IPS-18c (cell line): ENCODE data around the gene CCDC85A.

Source experiments
- H3K4me3 ChIP-seq: 2 replicates; pipeline ENCODE4 v1.7.0; 2013; ENCODE audit warnings: low read depth, mild to moderate bottlenecking, low read length, moderate library complexity; ENCODE audit not compliant: insufficient read depth
- H3K9me3 ChIP-seq: one replicate; pipeline ENCODE4 v1.6.1; 2013; ENCODE audit warnings: mild to moderate bottlenecking, low read length, moderate library complexity; ENCODE audit not compliant: control insufficient read depth, insufficient read depth

CCDC85A gene

DNA sequence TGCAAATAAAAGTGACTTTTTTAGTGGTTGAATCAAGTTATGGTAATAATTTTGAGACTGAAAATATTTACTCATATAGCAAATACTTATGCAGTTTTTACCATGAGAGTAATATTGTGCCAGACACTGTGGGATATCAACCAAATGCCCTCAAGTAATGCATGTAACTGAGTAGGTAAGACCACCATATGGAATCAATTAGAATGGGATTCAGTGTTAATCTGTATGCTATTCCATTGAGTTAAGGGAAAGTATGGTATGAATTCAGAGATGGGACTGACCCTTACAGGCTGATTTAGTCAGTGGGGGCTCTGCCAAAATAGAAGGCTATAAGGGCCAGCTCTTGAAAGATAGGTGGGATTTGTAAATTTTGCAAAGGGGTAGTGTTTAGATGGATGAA, 131.6 kb downstream of the CCDC85A start:
- Histone ChIP-seq H3K9me3 (no peaks in the 10 kb centered on the region), H3K4me3 (no peak overlapping the region)

DNA sequence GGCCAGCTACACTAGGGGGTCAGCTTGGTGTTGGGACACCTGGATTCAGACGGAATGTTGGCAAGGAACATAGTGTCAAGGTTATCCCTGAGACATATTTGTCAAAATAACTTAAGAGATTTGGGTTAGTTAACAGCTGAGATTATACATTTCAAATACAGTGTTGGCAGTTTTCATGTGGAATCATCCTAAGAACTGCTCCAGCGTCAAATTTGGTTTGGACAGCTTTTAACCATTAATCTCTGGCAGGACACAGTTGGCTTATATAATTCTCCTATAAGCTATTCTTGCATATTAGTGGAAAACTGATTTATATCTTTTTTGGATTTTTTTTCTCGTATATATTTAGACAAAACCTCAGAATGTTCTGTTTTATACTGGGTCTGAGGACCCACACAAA, 132.2 kb downstream of the CCDC85A start:
- H3K9me3 ChIP-seq = no peaks in the 10 kb centered on the region
- no peak overlapping the region for H3K4me3 ChIP-seq

DNA sequence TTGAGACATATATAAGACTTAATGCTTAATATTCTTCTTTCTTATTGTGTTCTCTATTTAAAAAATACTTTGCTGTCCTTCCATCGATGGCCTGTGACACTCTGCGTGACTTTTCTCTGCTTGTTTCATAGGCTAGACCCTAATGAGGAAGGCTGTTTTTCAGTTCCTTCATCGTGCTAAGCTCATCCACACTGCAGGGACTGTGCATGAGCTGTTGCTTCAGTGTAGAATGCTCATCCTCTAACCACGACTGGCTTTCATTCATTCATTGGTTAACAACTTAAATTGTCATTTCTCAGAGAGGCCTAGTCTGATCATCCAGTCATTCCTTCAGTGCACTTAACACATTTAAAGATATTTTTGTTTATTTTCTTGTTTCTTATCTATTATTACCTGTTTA, 134.4 kb downstream of the CCDC85A start:
- Histone ChIP-seq H3K4me3 (no peak overlapping the region), H3K9me3 (peaks cover 2% of the 10 kb centered on the region)

GRCh38 chr2:56325661-56326345, 142.0 kb downstream of the CCDC85A start:
- H3K9me3 ChIP-seq = peaks cover 2% of the 10 kb centered on the region
- no peak overlapping the region for H3K4me3 ChIP-seq

- Histone ChIP-seq H3K4me3 (no peak overlapping the region), H3K9me3 (peaks cover 2% of the 10 kb centered on the region)
Measured at GRCh38 chr2:56326346-56326741, 142.6 kb downstream of the CCDC85A start.

DNA sequence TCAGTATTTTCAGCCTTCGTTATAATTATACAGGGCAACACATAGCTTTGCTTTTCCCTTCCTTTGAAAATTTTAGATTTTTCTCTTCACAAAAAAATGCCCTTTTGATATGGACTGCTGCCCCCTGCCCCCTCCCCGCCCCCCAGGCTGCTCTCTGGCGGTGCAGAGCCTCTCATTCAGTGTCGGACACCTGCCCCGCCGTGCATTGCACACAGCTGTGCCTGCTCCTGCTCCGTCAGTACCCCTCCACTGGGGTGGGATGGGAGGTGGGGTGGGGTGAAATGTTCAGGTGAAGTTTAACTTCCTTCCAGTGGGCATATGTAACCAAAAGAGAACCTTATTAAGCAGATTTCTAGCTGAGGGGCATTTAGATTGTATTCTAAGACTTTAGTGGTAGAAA, 148.0 kb downstream of the CCDC85A start:
- Histone ChIP-seq H3K9me3 (no peaks in the 10 kb centered on the region), H3K4me3 (no peak overlapping the region)

DNA sequence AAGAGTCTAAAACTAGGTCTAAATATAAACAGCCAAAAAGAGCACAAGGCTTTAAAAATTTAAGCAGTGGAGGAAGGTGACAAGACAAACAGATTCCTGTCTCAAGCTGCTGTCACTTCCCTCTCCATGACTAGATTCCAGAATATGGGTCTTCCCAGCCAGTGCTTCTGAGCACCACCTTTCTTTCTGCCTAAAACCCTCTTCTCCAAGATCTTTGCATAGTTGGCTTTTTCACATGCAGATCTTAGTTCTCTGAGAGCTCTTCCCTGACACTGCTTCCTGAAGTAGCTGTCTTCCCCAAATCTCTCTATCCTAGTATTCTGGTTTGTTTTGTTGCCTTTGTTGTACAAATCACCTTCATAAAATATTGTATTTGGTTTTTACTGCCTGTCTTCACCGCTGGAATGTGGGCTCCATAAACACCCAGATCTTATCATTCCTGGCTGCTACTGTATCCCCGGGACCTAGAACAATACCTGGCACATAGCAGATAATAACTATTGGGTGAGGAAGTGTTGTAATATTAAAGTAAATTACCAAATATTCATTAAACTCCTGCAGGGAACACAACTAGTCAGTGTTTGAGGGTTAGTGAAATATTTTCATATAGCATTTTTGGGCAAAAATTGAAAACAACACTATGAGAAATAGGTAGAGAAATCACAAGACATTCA, 150.2 kb downstream of the CCDC85A start:
- Histone ChIP-seq H3K9me3 (no peaks in the 10 kb centered on the region), H3K4me3 (no peak overlapping the region)

- no peak overlapping the region for H3K4me3 ChIP-seq
- H3K9me3 ChIP-seq = no peaks in the 10 kb centered on the region
Measured at GRCh38 chr2:56334622-56335021, 150.8 kb downstream of the CCDC85A start.

GRCh38 chr2:56335101-56335500, 151.3 kb downstream of the CCDC85A start:
- H3K9me3 ChIP-seq = no peaks in the 10 kb centered on the region
- no peak overlapping the region for H3K4me3 ChIP-seq

DNA sequence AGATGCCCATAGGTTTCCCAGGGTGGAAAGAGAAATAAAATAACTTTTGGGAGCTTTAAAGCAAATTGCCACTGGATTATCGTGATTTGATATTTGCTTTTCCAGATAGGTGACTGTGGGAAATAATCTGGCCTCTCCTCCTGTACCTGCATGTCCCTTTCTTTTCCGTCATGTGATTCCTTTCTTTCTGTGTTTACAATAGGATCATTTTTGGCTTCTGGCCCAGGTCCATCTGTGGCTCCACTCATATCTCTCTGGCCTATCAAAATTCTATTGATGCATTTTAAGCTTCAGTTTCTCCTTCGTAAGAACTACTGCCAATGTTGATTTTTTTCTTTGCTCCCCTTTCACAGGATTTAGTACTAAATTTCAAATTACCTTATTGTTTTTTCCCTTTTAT, 153.6 kb downstream of the CCDC85A start:
- Histone ChIP-seq H3K4me3 (no peak overlapping the region), H3K9me3 (no peaks in the 10 kb centered on the region)

DNA sequence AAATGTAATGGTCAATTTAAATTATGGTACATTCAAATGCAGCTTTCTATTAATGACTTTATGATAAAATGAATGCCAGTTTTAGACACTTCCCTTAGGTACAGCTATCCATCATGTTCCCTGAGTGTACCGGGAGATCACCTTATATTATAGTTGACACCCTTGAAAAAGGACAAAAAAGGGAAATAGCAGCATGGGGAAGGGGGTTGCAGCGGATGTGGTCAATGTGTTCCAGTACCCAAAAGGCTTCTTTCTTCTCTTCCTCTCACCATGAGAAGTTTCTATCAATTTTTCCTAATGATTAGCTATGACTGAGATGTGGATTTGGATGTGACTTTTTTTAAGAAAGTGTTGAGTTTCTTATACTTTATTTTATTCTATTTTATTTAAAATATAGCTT, 154.4 kb downstream of the CCDC85A start:
- Histone ChIP-seq H3K4me3 (no peak overlapping the region), H3K9me3 (no peaks in the 10 kb centered on the region)

DNA sequence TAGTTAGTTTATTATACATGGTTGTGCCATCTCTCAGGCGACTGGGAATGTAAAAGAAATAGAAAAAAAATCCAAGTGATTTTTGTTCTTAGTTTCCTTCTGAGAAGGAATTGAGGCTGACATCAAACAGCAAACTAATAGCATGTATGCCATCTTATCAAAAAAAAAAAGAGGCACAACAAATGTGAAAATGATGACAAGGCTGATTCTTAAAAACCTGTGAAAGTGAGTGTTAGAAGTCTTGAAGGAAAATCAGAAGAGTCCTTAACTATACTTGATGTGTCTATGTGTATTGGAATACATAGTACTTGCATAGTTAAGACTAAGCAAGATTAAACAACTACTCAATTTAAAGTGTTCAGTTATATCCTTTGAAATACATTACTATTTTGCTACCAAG, 161.0 kb downstream of the CCDC85A start:
- no peaks in the 10 kb centered on the region for H3K9me3 ChIP-seq
- no peak overlapping the region for H3K4me3 ChIP-seq

DNA sequence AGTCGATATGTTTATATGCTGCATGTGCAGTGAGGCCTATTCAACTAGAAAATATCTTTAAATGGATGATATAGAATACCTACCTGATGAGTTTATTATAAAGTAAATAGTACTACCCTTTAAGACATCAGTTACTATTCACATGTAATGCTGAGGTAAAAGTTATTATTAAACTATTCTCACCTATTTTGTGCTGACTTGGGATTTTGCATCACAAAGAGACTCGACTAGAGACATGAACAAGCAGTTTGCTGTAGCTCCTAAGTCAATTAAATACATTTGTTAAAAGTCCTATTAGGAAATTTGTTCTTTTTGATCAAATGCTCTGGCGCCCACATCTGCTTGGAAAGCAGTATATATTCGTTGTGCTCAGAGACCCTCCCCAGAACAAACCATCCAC, 164.1 kb downstream of the CCDC85A start:
- no peak overlapping the region for H3K4me3 ChIP-seq
- H3K9me3 ChIP-seq = no peaks in the 10 kb centered on the region

DNA sequence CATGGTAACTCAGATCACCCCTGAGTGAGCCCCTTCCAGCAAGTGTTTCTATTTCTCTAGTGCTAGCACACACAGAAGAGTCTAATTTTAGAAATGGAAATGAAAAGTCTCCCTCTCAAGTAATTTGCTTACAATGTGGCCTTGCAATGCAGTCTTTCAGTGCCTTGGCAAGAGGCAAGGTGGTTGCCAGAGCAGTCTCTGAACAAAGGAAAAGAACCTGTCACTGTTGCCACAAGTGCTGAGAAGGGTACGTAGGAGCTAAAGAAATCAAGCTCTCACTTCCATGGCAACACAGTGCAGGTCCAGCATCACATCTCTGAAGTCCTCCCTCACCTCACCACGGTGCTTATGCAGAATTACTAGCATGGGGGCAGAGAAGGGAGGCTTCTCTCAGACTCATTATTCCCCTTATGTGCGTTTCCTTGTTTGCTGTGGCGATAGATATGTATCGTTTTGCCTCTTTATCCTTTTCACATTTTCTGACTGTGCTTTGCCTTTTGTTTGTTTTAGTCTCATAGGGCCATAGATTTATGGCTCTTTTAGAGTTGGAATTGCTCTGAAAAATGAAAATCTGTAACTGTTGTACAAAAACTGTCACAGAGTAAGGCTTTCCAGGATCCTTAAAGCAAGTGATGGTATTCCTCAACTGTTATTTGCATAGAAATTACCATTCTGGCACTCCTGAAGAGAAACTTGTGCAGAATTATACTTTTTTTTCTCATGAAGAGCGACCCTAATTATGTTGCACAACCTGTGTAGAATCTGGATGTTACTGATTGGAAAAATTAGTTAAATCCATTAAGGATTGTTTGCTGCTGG, 164.8 kb downstream of the CCDC85A start:
- Histone ChIP-seq H3K9me3 (no peaks in the 10 kb centered on the region), H3K4me3 (no peak overlapping the region)

DNA sequence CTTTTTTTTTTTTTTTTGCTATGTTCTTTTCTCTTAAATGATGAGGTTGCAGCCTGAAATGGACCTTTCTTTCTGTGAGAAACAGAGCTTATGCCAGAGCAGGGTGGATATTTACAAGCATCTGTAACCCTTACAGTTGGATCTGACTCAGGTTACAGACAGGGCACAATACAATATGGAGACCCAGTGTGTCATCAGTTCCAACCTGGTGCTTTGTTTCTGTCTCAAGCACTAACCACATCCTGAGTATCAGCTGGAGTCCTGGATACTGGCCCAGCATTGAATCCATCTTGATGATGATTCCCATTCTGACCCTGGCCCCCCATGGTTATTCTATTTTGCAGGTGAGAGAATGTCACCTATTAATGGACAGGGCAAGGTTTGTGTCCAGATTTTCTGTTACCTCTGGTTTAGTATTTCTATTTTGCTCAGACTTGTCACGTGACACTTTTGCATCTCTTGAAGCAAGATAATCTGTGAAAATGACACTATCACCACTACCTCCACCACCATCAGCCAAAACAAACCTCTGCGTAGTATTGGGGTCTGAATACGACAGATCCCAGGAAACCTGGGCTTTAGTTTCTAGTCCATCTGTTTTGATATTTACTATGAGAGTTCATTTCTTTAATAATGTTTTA, 174.0 kb downstream of the CCDC85A start:
- H3K9me3 ChIP-seq = no peaks in the 10 kb centered on the region
- H3K4me3 ChIP-seq = no peak overlapping the region

- no peaks in the 10 kb centered on the region for H3K9me3 ChIP-seq
- no peak overlapping the region for H3K4me3 ChIP-seq
Measured at GRCh38 chr2:56361844-56362243, 178.1 kb downstream of the CCDC85A start.

- no peak overlapping the region for H3K4me3 ChIP-seq
- no peaks in the 10 kb centered on the region for H3K9me3 ChIP-seq
Measured at GRCh38 chr2:56364902-56365301, 181.1 kb downstream of the CCDC85A start.

DNA sequence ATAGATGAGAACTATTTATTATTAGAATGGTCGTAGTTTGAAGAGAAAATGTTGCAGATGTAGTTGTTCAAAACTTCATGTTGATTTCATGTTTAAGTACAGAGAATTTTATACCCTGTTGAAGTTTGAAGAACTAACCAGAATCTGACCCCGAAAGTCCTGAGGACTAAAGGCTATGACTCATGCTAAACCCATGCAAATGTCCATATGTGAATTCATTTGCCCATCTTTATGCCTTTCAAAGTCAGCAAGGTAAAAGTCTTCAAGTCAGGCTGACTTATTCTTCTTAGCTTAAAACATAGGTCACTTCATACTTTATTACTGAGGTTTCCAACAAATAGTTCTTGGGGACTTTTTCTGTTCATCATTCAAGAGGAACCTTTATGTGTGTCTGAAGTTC, 185.5 kb downstream of the CCDC85A start:
- no peaks in the 10 kb centered on the region for H3K9me3 ChIP-seq
- H3K4me3 ChIP-seq = no peak overlapping the region
